ENCODE results near the gene ZKSCAN1. TPM values are rescaled to one million over a fixed set of nuclear protein-coding genes. Genes with fewer than 3 reads are reported as not detected.
"Not testable (repeated sequence)": the region's sequence is repeated elsewhere in the genome, so short reads cannot be mapped to it uniquely, and the experiment has no call there.

Gene ZKSCAN1
- total RNA-seq, result 10 to 100 TPM; 40.4 to 44.6 TPM

DNA sequence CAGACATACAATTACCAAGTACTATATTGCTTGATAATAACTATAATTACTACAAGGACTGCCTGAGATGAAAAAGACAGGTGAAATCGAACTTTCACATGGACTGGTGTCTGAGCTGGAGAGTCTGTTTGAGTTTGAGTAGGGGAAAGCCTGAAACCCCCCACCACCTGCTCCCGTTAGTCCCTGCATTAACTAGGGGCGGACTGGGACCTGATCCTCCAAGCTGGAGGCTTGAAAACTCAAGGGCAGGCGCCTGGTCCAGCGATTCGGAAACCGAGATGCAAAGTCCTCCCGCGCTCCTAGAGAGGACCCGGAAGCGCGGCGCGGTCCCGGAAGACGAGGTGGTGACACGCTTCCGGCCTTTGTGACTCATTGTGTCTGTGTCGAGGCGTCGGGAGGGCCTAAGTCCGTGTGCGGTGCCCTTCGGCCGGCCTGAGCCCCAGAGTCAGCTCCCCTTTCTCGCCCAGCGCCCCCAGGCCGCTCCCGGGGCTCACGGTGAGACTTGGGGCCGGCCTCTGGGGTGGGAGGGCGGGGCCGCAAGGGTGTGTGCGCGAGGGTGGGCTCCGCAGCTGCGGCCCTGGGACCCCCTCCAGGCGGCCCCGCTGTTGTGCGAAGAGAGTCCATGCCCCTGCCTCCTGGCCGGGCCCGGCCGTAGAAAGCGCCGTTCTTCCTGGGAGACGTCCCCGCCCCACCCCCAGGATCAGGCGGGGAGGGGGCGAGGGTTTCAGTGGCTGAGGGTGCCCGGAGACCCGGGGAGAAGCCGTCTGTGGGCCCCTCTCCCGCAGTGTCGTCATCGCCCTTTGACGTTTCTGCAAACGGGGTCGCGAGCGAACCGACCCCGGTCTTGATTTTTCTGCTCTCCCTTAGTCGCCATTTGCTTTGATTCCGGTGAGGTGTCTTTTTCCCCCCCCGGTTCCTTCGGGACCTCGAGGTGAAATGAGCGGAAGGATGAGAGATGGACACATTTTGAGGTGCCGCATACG lies at the start of gene ZKSCAN1:
Gene ZKSCAN1, plus strand, starts transcription at position 365 of the 983 bp plus-strand sequence. CDS start 7,911 bp downstream, outside the sequence.
- CTCF ChIA-PET, result interaction anchor here (0.7 kb wide), 1 partner anchor 517 kb away, joined by 3 read pairs; no protein-coding TSS in a partner anchor

GRCh38 chr7:99969298-99969697 lies 46.1 kb upstream of the ZKSCAN1 start:
- POLR2A ChIA-PET, result interaction anchor here (0.6 to 0.7 kb wide), 3 partner anchors 40 to 837 kb away, joined by 3 to 5 read pairs (median 4); no protein-coding TSS in a partner anchor
- CTCF ChIA-PET, result interaction anchor here (1.2 kb wide), 1 partner anchor 22 kb away, joined by 3 read pairs; no protein-coding TSS in a partner anchor

More for the DNA sequence above, at the start of gene ZKSCAN1:
- POLR2A ChIA-PET, result interaction anchor here (0.8 to 1.6 kb wide), 4 partner anchors 11 to 96 kb away, joined by 3 to 11 read pairs (median 4); partner anchors contain the start of gene TRIM4

- ChIA-PET POLR2A (interaction anchor here (0.6 to 0.7 kb wide), 3 partner anchors 39 to 836 kb away, joined by 3 to 5 read pairs (median 4); no protein-coding TSS in a partner anchor), CTCF (interaction anchor here (0.7 to 1.2 kb wide), 2 partner anchors 22 to 728 kb away, joined by 3 read pairs; no protein-coding TSS in a partner anchor)
These were observed 45.6 kb upstream of the ZKSCAN1 start for GRCh38 chr7:99969813-99970212.

DNA sequence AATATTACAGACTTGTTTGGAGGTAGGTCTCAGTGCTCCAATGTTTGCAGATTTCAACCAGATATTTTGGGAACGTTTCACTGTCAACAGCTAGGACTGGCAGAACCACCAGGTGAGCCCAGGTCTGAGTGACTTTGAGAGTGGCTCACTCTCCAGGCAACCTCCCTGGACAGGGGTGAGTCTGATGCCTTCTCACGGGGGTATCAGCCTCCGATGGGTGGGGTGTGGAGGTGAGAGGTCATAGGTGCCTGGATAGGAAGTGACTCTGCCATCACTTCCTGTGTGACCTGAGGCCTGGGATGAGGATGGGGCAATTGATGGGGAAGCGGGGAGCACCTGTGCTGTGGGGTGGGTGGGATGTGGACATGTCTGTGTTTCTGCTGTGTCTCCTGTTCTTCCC lies 44.2 kb upstream of the ZKSCAN1 start:
- CTCF ChIA-PET, result interaction anchor here (0.8 kb wide), 1 partner anchor 19 kb away, joined by 3 read pairs; no protein-coding TSS in a partner anchor
- POLR2A ChIA-PET, result no interaction called here

DNA sequence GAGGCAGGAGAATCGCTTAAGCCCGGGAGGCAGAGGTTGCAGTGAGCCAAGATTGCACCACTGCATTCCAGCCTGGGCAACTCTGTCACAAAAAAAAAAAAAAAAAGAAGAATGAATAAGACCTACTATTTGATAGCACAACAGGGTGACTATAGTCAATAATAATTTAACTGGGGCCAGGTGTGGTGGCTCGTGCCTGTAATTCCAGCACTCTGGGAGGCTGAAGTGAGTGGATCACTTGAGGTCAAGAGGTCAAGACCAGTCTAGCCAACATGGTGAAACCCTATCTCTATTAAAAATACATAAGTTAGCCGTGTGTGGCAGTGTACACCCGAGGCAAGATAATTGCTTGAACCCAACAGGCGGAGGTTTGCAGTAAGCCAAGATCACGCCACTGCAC lies 41.6 kb upstream of the ZKSCAN1 start:
- CTCF ChIA-PET, POLR2A ChIA-PET: not testable (repeated sequence)

GRCh38 chr7:99974681-99975080 lies 40.7 kb upstream of the ZKSCAN1 start:
- ChIA-PET POLR2A (no interaction called here), CTCF (interaction anchor here (0.7 kb wide), 1 partner anchor 15 kb away, joined by 3 read pairs; no protein-coding TSS in a partner anchor)

- ChIA-PET CTCF (no interaction called here), POLR2A (no interaction called here)
These were observed 39.4 kb upstream of the ZKSCAN1 start, which contains the start of gene AZGP1 for GRCh38 chr7:99975782-99976521. Gene AZGP1 (minus strand): TSS chr7:99976031. CDS start chr7:99976020, 11 bp downstream.

- ChIA-PET CTCF (no interaction called here), POLR2A (no interaction called here)
These were observed 38.8 kb upstream of the ZKSCAN1 start for GRCh38 chr7:99976626-99977025.

GRCh38 chr7:99979814-99980225 lies 35.6 kb upstream of the ZKSCAN1 start:
- POLR2A ChIA-PET, result not testable (repeated sequence)
- CTCF ChIA-PET, result interaction anchor here (0.8 to 1.8 kb wide), 2 partner anchors 60 to 65 kb away, joined by 4 read pairs; no protein-coding TSS in a partner anchor

- CTCF ChIA-PET, result interaction anchor here (0.8 kb wide), 1 partner anchor 66 kb away, joined by 4 read pairs; no protein-coding TSS in a partner anchor
- POLR2A ChIA-PET, result not testable (repeated sequence)
These were observed 34.9 kb upstream of the ZKSCAN1 start for GRCh38 chr7:99980448-99980872.

GRCh38 chr7:99981066-99981465 lies 34.3 kb upstream of the ZKSCAN1 start:
- CTCF ChIA-PET, POLR2A ChIA-PET: not testable (repeated sequence)

DNA sequence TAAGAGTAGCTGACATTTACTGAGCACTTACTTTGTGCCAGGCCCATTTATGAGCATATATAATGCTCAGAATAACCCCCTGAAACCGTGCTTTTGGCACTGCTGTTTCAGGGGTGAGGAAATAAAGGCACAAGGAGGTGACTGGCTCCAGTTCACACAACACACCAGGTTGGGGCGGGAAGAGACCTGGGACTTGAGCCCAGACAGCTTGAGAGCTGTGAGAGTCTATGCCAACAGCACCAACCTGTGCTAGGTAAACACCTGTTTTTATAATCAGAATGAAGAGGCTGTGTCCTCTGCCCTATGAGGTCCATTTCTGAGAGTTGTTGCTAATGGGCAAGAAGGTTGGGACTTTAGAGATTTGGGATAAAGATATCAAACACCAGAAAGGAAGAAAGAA lies 30.8 kb upstream of the ZKSCAN1 start:
- POLR2A ChIA-PET, result no interaction called here
- CTCF ChIA-PET, result no interaction called here

DNA sequence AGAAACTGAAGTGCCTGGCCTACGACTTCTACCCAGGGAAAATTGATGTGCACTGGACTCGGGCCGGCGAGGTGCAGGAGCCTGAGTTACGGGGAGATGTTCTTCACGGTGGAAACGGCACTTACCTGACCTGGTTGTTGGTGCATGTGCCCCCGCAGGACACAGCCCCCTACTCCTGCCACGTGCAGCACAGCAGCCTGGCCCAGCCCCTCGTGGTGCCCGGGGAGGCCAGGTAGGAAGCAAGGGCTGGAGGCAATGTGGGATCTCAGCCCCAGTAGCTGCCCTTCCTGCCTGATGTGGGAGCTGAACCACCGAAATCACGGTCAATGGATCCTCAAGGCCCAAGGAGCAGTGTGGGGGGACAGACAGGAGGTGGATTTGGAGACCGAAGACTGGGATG lies 28.1 kb upstream of the ZKSCAN1 start:
- POLR2A ChIA-PET, result not testable (repeated sequence)
- CTCF ChIA-PET, result interaction anchor here (1.0 kb wide), 1 partner anchor 30 kb away, joined by 6 read pairs; no protein-coding TSS in a partner anchor

DNA sequence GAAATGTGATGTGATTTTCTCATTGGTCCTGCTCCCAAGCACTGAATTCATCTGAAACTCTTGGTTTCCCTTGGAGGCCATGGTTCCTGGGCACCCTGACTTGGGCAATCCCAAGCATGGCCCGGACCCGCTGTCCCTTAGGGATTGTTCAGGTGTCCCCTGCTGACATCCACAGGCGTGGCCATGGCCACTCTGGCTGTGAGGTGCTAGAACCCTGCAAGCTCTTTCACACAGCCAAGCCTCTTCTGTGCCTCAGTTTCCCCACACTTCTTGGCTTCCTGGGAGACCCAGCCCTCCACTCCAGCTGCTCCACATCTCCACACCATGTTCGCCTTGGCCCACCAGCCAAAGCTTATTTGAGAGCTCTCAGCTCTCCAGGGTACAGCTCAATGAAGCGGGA lies 27.6 kb upstream of the ZKSCAN1 start:
- POLR2A ChIA-PET, result no interaction called here
- CTCF ChIA-PET, result interaction anchor here (0.7 to 1.5 kb wide), 3 partner anchors 9 to 64 kb away, joined by 3 to 6 read pairs (median 3); no protein-coding TSS in a partner anchor

DNA sequence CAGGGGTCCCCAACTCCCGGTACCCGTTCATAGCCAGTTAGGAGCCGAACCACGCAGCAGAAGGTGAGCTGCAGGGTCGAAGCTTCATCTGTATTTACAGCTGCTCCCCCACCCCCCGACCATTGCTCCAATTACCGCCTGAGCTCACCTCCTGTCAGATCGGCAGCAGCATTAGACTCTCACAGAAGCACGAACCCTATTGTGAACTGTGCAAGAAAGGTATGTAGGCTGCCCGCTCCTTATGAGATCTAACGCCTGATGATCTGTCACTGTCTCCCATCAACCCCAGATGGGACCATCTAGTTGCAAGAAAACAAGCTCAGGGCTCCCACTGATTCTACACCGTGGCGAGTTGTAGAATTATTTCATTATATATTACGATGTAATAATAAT lies 24.9 kb upstream of the ZKSCAN1 start:
- CTCF ChIA-PET, result interaction anchor here (1.0 to 3.7 kb wide), 7 partner anchors 10 to 159 kb away, joined by 3 to 18 read pairs (median 3); partner anchors contain the start of genes GJC3 and LAMTOR4
- POLR2A ChIA-PET, result no interaction called here

DNA sequence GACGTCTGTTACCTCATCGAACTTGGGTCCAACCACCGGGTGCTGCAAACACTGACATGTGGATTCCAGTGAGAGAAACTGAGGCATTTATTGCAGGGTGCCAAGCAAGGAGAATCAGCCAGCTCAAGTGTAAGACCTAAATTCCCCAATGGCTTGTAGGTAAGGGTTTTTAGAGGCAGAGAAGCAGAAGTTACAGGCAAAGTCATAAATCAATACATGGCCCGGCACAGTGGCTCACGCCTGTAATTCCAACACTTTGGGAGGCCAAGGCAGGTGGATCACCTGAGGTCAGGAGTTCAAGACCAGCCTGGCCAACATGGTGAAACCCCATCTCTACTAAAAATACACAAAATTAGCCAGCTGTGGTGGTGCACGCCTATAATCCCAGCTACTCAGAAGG lies 23.9 kb upstream of the ZKSCAN1 start:
- POLR2A ChIA-PET, result not testable (repeated sequence)
- CTCF ChIA-PET, result interaction anchor here (0.9 to 3.7 kb wide), 5 partner anchors 22 to 99 kb away, joined by 3 to 18 read pairs (median 4); partner anchors contain the start of gene ZSCAN21

DNA sequence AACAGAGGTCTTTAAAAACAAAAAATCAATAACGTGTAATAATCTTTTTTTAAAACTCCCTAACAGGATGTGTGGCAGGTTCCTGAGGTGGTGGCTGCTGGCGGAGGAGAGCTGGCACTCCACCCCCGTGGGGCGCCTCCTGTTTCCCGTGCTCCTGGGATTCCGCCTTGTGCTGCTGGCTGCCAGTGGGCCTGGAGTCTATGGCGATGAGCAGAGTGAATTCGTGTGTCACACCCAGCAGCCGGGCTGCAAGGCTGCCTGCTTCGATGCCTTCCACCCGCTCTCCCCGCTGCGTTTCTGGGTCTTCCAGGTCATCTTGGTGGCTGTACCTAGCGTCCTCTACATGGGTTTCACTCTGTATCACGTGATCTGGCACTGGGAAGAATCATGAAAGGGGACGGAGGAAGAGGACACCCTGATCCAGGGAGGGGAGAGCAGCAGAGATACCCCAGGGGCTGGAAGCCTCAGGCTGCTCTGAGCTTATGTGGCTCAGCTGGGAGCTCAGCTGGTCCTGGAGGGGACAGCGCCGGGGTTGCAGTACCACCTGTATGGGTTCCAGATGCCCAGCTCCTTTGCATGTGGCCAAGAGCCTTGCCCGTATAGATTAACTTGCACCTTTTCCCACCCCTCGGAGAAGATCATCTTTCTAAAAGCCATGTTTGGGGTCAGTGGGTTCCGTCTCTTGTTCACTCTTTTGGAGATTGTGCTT lies 22.9 kb upstream of the ZKSCAN1 start:
- CTCF ChIA-PET, result interaction anchor here (0.6 to 3.7 kb wide), 5 partner anchors 10 to 79 kb away, joined by 3 to 18 read pairs (median 4); partner anchors contain the start of gene ZSCAN21
- POLR2A ChIA-PET, result no interaction called here

DNA sequence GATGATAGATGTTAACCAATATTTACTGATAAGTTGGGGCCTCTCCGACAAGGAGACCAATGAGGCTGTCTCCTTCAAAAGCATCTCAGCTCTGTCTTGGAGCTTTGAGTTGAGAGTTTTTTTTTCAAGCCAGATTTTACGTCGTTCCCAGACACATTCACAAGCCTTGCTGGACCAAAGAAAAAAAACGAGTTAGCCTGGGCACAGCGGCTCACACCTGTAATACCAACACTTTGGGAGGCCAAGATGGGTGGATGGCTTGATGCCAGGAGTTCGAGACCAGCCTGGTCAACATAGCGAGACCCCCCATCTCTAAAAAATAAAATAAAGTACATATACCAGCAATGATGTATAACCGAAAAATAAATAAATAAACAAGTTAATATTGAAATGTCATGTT lies 20.6 kb upstream of the ZKSCAN1 start:
- ChIA-PET CTCF (interaction anchor here (0.9 to 3.1 kb wide), 3 partner anchors 8 to 136 kb away, joined by 3 to 8 read pairs (median 3); partner anchors contain the start of gene TRIM4), POLR2A (interaction anchor here (0.6 kb wide), 1 partner anchor 278 kb away, joined by 5 read pairs; no protein-coding TSS in a partner anchor)
